Omental fat pad (tissue), 4 donors: ENCODE results near the gene NLGN1. TPM values are rescaled to one million over a fixed set of nuclear protein-coding genes. Genes with fewer than 3 reads are reported as not detected.

Experiments used
- ATAC-seq: fragments of 150-250 bp; one replicate; pipeline ENCODE4 v1.9.1; 2016; ENCODE audit warnings: mild to moderate bottlenecking, moderate library complexity; ENCODE audit not compliant: low FRiP score
- DNase-seq: peaks from one replicate; pipeline ENCODE4 v3.0.0-alpha.2; 2019; ENCODE audit warnings: low spot score
- total RNA-seq, 4 donors: library from RNA; depleted of rRNA; stranded (reverse); fragments of >200 nt; gene quantifications; one replicate each; pipeline ENCODE4 v1.1.0, GENCODE V29; 2016
- TF ChIP-seq, protein P1 (sequence below), 3 donors: fragments of 450-650 bp; IDR thresholded peaks; one replicate each; pipeline ENCODE4 v1.5.1; 2016 to 2017; ENCODE audit warnings: antibody characterized with exemption in 3 of 3, mild to moderate bottlenecking in 3 of 3, moderate library complexity in 2 of 3

The NLGN1 gene
- total RNA-seq, 4 donors from 2014 or later: 5.3 to 17.4 (median 12.5) TPM

DNA sequence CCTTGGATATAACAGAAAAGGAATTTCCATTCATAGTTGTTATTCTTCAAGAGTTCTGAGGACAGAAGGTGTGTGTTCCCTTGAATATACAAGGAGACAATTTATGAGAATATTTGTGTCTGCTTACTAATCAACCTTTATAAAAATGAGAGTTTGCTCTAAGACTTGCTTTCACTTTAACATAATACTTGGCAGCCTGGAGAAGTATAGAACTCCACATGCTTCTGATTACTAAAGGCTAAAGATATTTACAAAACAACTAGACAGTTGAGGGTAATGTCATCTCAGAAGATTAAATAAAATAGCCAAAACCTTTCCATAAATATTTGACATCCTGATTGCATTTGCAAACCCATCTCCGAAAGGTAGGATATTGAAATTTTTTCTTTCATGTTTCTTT lies 734.5 kb downstream of the NLGN1 start:
- DNase-seq (no peak), ATAC-seq (no peak)
- TF ChIP-seq, protein P1, sequence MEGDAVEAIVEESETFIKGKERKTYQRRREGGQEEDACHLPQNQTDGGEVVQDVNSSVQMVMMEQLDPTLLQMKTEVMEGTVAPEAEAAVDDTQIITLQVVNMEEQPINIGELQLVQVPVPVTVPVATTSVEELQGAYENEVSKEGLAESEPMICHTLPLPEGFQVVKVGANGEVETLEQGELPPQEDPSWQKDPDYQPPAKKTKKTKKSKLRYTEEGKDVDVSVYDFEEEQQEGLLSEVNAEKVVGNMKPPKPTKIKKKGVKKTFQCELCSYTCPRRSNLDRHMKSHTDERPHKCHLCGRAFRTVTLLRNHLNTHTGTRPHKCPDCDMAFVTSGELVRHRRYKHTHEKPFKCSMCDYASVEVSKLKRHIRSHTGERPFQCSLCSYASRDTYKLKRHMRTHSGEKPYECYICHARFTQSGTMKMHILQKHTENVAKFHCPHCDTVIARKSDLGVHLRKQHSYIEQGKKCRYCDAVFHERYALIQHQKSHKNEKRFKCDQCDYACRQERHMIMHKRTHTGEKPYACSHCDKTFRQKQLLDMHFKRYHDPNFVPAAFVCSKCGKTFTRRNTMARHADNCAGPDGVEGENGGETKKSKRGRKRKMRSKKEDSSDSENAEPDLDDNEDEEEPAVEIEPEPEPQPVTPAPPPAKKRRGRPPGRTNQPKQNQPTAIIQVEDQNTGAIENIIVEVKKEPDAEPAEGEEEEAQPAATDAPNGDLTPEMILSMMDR (IDR thresholded peaks at IDR 0.05): no peak

DNA sequence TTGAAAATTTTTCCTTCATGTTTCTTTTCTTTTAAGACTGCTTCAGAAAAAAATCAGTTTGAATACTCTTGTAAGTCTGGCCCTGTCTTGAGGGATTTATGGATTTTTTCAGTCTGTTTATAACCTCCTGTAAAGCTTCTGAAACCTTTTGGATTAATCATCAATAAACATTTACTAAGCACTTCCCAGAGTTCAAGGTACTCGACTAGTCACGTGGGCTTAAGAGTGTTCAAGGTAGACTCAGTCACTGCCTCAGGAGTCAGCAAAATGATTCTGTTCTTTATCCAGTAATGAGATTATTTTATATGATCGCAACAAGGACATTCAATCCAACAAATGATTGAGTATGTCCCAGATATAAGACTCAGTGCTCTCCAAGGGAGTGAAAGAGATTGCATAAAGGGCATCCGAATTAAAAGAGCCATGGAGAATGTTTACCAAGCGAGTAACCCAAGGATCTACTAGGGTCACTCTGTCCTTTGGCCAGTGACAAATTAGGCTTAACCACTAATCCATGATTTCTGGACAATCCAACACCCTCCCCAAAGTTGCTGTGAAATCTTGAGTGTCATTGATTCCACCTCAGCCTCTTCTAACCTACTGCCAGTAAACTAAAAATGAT lies 735.0 kb downstream of the NLGN1 start:
- no peak for DNase-seq
- TF ChIP-seq, protein P1 (IDR thresholded peaks at IDR 0.05): no peak
- ATAC-seq: no peak

GRCh38 chr3:174146008-174146407 lies 748.5 kb downstream of the NLGN1 start:
- DNase-seq (no peak), ATAC-seq (no peak)
- TF ChIP-seq, protein P1 (IDR thresholded peaks at IDR 0.05): no peak

DNA sequence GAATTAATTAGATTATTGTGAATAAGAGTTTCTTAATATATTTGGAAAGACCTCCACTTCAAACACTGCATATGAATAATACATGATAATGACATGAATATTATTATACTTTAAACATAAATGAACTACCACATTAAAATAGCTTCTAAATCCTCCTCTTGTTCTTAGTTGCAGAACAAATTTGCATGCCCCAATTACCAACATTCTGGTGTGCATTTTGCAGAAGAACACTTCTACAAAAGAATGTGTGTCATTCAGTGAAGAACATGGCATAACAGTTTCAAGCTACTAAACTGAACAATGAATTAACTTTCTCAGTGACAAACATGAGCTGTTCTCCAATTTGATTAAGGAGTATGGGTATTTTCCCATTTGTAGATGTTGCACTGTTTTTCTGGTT lies 750.3 kb downstream of the NLGN1 start:
- TF ChIP-seq, protein P1 (IDR thresholded peaks at IDR 0.05): no peak
- DNase-seq (no peak), ATAC-seq (no peak)

- no peak for DNase-seq
- TF ChIP-seq, protein P1 (IDR thresholded peaks at IDR 0.05): no peak
- no peak for ATAC-seq
Measured at GRCh38 chr3:174153871-174154270, 756.3 kb downstream of the NLGN1 start.

DNA sequence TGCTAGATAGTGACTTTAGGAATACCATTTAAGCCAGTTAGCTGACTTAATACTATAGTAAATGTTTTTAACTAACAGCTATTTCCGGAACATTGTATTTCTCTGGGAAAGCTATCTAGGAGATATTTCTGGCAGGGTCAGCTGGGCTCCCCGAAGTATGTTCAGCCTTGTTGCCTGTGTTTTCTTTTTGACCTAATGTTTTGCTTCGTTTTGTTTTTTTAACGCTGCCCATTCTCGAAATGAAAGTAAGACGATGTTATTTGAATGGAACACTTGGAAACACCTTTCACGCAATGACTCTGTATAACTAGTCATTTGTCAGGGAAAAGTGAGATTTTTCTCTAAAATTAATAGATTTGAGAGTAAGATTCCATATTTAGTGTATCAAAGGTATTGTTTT lies 758.7 kb downstream of the NLGN1 start:
- ATAC-seq (no peak), DNase-seq (no peak)
- TF ChIP-seq, protein P1 (IDR thresholded peaks at IDR 0.05): no peak

DNA sequence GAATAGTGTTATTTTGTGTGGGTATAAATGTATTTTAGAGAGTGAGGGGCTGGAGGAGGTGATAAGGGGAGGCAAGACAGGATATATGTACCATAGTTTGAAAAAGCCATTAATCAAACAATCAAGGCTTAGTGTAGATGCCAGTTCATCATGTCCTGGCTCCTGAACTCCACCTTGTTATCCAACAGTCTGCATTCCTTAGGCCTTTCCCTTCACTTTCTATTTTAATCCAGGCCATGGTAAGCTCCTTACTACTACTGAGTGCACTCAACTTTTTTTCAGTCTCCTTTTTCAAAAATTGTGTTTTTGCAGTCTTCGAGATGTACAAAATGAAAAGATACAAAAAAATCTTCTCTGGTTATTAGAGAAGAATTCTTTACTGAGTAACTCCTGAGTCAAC lies 761.1 kb downstream of the NLGN1 start:
- ATAC-seq: no peak
- DNase-seq: no peak
- TF ChIP-seq, protein P1 (IDR thresholded peaks at IDR 0.05): no peak
